ENCODE measurements around the gene CERS6.
"Not testable (repeated sequence)": the region's sequence is repeated elsewhere in the genome, so short reads cannot be mapped to it uniquely, and the experiment has no call there.

Gene CERS6

GRCh38 chr2:168662651-168663208 is 206.7 kb downstream of the CERS6 start:
- FAIRE-seq (no peak), DNase-seq (ENCODE audit: low spot score) (no peak)

- FAIRE-seq: no peak
Measured at GRCh38 chr2:168663993-168664392, 207.9 kb downstream of the CERS6 start.

GRCh38 chr2:168664715-168665114 is 208.6 kb downstream of the CERS6 start:
- FAIRE-seq; DNase-seq (ENCODE audit: low spot score): not testable (repeated sequence)

More at GRCh38 chr2:168663993-168664392, 207.9 kb downstream of the CERS6 start:
- no peak for DNase-seq (ENCODE audit: low spot score)

GRCh38 chr2:168666339-168666738 is 210.3 kb downstream of the CERS6 start:
- no peak for DNase-seq (ENCODE audit: low spot score)
- FAIRE-seq: no peak

GRCh38 chr2:168667156-168667555 is 211.1 kb downstream of the CERS6 start:
- FAIRE-seq (no peak), DNase-seq (ENCODE audit: low spot score) (no peak)

GRCh38 chr2:168669151-168669550 is 213.1 kb downstream of the CERS6 start:
- FAIRE-seq: no peak
- no peak for DNase-seq (ENCODE audit: low spot score)

GRCh38 chr2:168670478-168670877 is 214.4 kb downstream of the CERS6 start:
- FAIRE-seq: no peak

GRCh38 chr2:168671932-168672331 is 215.9 kb downstream of the CERS6 start:
- DNase-seq (ENCODE audit: low spot score) (no peak), FAIRE-seq (no peak)

More at GRCh38 chr2:168670478-168670877, 214.4 kb downstream of the CERS6 start:
- no peak for DNase-seq (ENCODE audit: low spot score)

- FAIRE-seq (no peak), DNase-seq (ENCODE audit: low spot score) (no peak)
Measured at GRCh38 chr2:168673265-168674189, 217.5 kb downstream of the CERS6 start.

GRCh38 chr2:168678153-168678853 is 222.2 kb downstream of the CERS6 start:
- DNase-seq (ENCODE audit: low spot score): no peak
- FAIRE-seq: no peak

- DNase-seq (ENCODE audit: low spot score) (no peak), FAIRE-seq (no peak)
Measured at GRCh38 chr2:168679081-168679480, 223.0 kb downstream of the CERS6 start.

- FAIRE-seq (no peak), DNase-seq (ENCODE audit: low spot score) (no peak)
Measured at GRCh38 chr2:168679741-168680310, 223.8 kb downstream of the CERS6 start.

GRCh38 chr2:168683996-168684395 is 227.9 kb downstream of the CERS6 start:
- FAIRE-seq: no peak
- DNase-seq (ENCODE audit: low spot score): no peak

GRCh38 chr2:168684921-168685599 is 229.0 kb downstream of the CERS6 start:
- no peak for FAIRE-seq
- DNase-seq (ENCODE audit: low spot score): no peak

- FAIRE-seq: no peak
Measured at GRCh38 chr2:168685600-168686451, 229.8 kb downstream of the CERS6 start.

GRCh38 chr2:168686452-168687191 is 230.6 kb downstream of the CERS6 start:
- DNase-seq (ENCODE audit: low spot score): no peak

More at GRCh38 chr2:168685600-168686451, 229.8 kb downstream of the CERS6 start:
- no peak for DNase-seq (ENCODE audit: low spot score)

GRCh38 chr2:168687314-168687713 is 231.2 kb downstream of the CERS6 start:
- FAIRE-seq (no peak), DNase-seq (ENCODE audit: low spot score) (no peak)

More at GRCh38 chr2:168686452-168687191, 230.6 kb downstream of the CERS6 start:
- no peak for FAIRE-seq

- FAIRE-seq (no peak), DNase-seq (ENCODE audit: low spot score) (no peak)
Measured at GRCh38 chr2:168690381-168690885, 234.4 kb downstream of the CERS6 start.

GRCh38 chr2:168691221-168691620 is 235.1 kb downstream of the CERS6 start:
- FAIRE-seq (no peak), DNase-seq (ENCODE audit: low spot score) (no peak)
